ENCODE measurements around the gene YTHDF1.
A peak's percentile ranks its signal among the peaks of the same experiment; 100 is the strongest.

YTHDF1 gene

DNA sequence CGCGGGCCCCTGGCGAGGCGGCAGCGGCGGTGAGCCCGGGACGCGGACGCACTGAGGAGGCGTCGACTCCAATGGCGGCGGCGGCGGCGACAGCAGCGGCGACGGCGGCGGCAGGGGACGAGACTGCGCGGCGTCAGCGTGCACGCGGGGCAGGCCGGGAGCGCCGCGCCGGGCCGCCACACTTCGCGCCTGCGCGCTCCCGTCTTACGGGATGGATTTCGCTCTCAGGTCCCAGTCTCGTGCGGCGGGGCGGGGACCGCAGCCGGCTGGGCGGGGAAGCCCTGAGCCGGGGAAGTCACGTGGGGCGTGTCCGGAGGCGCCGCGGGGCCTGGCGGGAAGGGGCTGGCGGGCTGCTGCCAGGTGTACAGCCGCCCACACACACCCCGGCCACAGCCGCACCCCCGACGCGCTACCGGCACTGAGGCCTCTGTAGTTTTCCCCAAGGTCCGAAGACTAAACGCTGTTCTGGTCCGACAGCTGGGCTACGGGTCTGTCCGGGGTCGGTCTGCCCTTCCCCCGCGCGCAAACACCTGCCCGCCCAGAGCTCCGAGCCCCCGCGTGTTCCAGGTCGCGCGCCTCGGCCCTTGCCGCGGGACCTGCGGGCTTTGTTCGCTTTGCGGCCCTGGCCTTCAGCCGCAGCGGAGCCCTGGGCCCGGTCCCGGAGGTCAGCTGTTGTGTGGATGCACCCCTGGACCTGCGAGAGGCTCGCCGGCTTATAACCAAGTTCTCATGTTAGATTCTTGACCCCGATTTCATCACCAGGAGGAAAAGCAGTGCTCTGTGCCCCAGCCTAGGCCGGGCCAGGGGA lies at the start of gene YTHDF1:
TSS of gene YTHDF1 (minus strand) at position 91 of the 808 bp plus-strand sequence. CDS start 239 bp downstream, outside the sequence.
- peak; percentile 95 to 97 for DNase-seq

DNA sequence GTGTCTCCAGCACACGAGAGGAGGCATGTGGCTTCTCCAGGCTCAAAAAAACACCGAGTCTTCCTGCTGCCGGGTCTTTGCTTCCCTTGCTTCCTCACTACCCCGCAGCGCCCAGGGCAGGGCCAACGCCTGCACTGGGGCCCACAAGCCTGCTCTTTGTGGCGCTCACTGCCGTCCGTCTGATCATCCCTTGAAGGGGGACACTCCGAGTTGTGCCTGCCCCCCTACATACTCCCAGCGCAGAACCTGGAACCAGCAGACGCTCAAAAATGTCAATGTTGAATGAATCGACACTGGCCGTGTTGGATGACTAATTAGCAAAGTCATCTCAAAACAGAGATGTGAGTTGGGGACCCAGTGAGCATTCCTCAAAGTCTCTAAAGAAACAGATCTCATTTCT lies 48.6 kb upstream of the YTHDF1 start:
- DNase-seq, result no peak

DNA sequence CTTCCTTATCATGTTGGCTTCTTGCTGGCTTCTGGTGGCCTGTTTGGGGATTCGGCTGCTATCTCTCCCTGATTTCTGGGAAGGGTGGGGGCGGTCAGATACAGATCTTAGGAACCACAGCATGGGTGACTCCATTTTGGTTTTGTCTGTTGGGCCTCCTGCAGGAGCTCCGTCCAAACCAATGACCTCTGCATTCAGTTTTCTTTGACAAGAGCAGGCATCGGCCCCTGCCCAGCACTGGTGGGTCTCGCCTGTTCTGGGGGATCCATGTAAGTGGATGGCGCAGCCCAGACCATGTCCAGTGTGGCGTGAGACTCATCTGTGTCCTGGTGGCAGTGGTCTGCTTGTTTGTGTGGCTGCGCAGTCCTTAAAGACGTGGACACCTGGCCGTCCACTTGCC lies 48.1 kb upstream of the YTHDF1 start:
- no peak for DNase-seq

DNA sequence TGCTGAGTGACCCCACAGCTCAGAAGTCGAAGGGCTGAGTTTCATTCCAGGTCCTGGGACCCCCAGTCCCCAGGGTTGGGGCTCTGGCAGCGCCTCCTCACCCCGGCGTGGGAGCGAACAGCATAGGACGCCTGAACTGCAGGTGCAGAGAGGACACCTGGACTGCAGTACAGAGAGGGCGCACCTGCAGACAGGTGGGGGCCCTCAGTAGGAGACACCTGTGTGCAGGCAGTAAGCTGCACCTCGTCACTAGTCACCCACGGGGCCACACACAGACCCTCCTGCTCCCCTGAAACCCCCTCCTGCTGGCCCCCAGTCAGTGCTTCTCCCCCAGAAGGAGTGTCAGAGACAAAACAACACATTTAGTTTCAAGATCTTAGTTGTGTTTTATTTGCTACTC lies 46.9 kb upstream of the YTHDF1 start:
- DNase-seq, result no peak

DNA sequence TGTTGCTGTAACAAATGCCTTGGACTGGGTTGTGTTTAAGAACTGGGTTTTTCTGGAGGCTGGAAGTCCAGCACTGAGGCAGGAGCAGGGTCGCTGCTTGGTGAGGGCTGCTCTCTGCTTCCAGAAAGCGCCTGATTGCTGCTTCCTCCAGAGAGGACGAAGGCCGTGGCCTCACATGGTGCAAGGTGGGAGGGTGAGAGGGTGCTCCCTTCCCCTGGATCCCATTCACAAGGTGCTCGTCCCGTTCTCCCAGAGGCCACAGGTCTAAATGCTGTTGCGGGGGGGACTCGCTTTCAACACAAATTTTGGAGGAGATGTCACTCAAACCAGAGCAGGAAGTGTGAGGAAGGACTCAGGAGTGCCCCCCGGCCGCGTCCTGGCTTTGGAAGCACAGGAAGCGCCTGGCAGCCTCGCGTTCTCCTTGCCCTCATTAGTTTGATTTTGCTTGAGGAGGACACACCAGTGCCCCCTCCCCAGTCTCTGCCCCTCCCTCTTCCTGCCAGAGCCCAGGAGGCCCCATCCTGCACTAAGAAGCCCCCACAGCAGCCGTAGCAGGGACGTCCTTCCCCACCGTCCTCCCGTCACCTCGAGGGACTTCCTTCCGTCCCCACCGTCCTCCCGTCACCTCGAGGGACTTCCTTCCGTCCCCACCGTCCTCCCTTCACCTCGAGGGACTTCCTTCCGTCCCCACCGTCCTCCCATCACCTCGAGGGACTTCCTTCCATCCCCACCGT lies 46.0 kb upstream of the YTHDF1 start:
- no peak for DNase-seq

DNA sequence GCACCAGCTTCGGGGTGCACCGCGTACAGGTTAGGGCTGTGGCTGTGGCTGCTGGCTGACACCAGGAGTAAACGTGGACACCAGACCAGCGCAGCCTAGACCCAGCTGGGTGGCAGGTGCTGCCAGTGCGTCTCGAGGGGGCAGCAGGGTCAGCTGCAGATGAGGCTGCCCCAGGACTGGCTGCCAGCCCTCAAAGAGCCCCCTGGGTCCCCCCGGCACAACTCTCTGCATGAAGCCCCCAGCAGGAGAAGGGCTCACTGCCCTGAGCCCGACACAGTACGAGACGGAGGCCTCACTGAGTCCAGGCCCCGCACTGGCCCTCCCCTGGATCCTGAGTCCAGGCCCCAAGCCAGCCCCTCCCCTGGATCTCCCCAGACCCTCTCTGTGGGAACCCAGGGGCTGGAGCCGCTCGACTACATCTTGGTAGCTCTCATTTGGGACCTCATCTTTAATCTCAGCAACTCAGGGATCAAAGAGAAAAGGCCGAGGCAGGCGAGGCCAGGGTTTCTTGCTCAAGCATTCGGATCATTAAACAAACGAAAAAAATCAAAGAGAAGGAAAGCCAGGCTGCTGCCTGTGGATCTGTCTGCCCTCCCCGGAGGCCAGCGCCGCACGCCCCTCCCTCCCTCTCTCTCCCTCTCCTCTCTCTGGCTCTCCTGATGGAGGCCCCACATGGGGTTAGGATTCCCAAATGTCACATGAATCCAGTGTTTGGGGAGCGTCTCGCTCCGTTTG lies 45.3 kb upstream of the YTHDF1 start:
- DNase-seq, result no peak

DNA sequence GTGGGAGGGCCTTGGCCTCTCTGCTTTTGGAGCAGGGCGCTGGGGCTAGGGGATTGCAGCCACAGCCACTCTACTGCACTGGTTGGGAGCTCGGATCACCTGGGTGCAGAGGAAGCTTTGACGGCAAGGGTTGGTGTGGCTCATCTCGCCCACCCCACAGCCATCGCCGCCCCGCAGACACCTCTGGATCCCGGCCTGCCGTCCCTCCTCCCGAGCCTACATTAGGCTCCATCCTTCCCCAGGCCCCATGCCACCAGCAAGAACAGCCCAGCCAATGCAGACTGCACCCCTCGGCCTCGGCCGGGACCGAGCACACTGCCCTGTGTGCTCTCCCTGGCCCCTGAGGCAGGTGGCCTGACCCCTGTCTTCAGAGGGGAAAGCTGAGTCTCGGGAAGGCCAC lies 44.6 kb upstream of the YTHDF1 start:
- no peak for DNase-seq

DNA sequence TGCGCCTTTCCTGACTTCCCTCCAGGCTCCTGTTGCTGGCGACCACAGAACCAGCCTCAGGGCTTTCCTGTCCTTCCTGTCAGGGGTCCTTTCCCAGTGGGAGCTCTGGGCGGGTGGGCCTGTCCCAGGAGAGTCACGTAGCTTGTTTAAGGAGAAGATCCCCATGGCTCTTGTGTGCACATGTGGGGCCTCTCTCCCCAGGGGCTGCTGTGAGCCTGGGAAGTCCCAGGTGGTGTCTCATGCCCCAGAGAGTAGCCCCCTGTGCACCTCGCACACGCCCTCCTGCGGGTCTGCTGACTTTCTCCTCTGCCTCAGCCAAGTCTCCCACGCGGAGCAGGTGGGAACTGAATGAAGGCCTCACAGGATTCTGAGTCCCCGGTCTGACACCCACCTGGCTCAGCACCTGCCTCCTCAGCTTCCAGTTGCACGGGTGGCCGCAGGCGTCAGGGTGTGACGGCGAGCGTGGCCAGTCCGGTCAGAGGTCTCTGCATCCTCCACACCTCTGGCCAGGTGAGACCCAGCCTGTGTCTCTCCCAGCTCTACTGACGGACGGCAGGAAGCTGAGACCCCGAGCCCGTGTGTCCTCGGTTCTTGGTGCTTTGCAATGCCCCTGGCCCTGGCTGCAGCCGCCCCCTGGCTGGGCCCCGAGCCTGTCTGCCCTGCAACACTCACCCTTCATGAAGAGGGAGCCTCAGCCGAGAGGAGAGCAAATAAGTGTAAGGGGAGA lies 44.0 kb upstream of the YTHDF1 start:
- no peak for DNase-seq

DNA sequence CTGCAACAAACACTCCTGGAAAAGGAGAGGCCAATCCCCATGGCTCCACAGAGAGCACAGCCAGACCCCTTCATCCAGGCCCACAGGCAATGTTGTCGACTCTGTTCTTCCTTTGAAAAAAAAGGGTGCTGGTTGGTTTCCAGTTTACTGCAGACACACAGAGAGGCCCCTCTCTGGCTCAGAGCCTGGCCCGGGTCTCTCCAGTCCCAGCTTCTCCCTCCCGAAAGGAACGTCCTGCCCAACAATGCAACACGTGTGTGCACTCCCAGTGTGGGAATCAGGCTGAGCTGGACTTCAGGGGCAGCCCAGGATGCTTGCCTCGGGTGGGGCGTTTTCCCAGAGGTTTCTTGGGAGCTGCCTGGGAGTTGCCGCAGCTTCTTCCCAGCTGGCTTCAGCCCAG lies 42.9 kb upstream of the YTHDF1 start:
- DNase-seq, result no peak

DNA sequence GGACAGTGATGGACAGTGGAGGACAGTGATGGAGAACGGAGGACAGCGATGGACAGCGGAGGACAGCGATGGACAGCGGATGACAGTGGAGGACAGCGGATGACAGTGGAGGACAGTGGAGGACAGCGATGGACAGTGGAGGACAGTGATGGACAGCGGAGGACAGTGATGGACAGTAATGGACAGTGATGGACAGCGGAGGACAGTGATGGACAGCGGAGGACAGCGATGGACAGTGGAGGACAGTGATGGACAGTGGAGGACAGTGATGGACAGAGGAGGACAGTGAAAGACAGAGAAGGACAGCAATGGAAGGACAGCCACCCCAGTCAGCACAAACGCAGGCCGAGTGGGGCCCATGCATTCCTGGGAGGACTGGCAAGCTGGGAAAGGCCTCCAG lies 41.7 kb upstream of the YTHDF1 start:
- no peak for DNase-seq

DNA sequence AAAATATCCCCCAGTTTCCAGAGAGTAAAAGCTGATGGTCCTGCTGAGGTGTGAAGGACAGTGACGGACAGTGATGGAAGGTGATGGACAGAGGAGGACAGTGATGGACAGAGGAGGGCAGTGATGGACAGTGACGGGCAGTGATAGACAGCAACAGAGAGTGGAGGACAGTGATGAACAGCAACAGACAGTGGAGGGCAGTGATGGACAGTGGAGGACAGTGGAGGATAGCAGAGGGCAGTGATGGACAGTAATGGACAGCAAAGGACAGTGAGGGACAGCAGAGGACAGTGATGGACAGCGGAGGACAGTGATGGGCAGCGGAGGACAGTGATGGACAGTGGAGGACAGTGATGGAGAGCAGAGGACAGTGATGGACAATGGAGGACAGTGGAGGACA lies 41.0 kb upstream of the YTHDF1 start:
- DNase-seq, result no peak

DNA sequence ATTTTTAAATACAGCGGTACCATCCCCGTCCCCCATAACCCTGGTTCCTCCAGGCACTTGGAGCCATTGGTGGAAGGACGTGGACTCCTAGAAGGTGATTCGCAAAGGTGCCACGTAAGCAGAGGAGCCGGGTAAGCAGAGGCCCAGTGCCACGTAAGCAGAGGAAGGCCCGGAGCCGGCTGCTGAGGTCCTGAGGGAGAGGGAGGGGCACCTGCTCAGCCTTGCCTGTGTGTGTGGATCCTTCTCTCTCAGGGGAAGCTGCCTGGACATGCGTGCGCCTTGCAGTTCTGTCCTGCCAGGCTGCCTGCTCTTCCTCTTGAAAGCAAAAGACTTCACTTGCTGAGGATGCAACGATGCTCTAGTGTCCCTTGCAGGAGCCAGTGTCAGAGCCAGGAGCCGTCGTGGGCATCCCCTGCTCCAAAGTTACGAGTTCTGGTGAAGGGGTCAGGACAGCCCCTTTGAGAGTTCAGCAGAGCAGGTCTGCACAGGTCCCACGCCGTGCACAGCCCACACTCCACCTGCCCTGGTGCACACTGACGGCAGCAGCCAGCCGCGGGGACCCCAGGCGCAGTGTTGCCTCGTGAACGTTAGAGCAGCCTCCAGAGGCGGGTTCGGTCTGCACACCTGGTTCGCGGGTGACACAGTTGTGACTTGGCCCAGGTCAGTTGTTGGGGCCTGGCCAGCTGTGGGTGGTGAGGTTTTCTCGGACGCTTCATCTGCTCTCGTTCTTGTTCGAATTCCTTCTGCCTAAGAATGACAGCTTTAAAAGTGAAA lies 40.2 kb upstream of the YTHDF1 start:
- no peak for DNase-seq

DNA sequence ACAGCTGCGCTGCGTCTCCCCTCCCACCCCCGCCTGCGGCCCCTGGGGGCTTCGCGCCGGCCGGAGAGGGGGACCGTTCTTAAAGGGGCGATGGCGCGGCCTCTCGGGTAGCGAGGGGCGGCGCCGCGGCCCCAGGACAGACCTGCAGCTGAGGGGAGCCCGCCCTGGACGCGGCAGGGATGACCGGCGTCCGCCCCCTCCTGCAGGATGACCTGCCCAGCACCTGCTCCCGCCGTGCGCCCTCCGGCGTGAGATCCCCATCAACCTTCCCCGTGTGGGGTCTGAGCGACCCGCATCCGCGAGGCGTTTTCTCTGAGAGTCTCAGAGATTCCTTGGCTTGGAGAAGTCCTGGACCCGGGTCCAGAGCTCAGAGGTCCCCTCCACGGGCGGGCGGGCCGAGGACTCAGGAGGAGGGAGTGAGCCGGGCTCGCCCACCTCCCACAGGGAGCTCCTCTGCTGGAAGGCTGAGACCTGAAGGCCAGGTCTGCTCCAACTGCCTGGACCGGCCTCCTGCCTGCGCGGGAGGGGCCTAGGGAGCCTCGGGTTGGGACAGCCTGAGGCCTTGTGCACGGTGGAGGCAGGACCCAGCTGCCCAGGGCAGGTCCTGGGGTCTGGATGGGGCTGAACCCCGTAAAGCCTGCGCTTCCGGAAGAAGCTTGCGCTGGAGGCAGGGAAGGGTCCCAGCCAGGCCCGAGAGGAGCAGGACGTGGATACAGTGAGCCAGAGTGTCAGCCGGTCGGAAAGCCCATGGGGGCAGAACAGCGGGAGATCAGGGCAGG lies 38.9 kb upstream of the YTHDF1 start:
- no peak for DNase-seq

DNA sequence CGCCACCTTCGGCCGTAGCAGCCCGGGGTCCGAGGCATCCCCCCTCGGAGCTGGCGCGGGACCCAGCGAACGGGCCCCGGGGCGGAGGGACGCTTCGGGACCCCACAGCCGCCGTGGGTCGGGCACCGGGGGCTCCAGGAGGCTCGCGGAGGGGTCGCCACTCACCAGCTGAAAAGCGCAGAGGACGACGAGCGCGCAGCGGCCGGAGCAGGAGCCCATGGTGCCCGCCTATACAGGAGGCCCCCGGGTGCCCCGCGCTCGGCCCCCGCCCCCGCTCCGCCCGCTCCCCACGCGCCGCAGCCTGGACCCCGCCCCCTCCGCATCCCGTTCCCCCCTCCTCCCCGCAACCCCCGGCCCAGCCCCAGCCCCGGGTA lies 38.3 kb upstream of the YTHDF1 start, which contains the start of gene NKAIN4:
TSS of gene NKAIN4 (minus strand) at position 232 of the 374 bp plus-strand sequence. CDS start at position 219, 13 bp downstream.
- DNase-seq, result no peak

DNA sequence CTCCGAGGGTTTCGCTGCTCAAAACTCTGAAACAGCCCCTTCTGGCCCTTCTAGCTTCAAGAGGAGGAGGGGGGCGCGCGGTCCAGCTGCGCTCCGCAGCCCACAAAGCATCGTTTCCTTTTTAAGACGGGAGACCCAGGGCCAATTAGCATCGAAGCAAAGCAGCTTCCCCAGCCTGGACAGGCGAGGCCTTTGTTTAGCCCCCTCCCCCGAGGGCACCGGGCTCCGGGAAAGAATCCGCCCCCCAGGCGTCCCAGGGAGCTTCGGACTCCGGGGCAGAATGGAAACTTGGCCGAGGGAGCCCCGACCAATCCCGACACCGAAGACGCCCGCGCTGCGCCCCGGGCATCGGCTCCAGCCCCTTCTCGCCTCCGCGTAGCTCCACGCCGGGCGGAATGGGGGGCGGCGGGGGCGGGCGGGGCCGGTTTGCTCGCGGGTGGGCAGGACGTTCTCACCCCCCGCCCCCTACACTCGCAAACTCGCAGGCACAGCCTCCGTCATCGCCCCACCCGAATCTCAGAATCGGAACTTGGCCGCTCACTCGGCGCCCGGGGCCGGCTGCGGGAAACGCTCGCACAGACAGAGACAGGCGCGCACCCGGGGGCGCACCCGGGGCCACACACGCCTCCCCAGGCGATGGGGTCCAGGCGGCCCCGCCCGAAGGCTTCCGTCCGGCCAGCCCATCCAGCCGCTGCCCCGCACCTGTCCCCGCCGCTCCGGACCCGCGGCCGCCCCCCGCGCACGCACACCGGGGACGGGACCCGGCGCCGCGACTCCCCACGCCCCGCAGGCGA lies 37.7 kb upstream of the YTHDF1 start:
- peak in 1 of 2 donors; percentile 25 for DNase-seq

DNA sequence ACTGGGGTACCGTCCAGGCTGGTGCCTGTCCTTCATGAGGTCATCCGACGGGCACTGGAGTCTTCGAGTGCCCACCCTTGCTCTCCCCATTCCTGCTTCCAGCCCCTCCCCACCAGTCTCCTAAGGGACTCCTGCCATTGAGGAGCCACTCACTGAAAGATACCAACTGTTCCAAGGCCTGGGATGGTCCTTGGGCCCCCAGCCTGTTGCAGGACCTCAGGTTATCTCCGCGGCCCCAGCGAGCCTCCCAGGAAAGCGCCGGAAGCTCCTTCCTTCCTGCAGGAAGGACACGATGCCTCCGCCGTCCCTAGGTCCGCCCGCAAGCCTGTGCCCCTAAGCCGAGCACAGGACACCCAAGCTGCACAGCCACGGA lies 37.1 kb upstream of the YTHDF1 start:
- no peak for DNase-seq

DNA sequence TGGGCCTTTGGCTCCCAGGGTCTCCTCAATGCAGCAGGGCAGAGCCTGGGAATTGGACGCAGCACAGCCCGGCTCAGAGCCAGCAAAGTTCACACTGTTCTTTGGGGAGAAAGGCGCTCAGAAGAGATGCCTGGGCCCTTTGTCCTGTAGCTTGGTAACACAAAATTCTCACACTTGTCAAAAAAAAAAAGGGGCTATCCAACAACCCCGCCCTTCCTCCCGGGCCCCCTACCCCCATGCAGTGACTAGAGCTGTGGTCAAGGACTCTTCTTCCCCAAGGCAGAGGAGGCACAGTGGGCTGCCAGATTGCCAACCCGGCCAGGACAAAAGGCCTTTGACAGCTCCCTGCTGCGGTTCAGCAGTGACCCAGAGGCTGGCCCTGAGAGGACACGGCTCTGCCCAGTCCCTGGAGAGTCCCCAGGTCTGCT lies 36.4 kb upstream of the YTHDF1 start:
- DNase-seq, result no peak

DNA sequence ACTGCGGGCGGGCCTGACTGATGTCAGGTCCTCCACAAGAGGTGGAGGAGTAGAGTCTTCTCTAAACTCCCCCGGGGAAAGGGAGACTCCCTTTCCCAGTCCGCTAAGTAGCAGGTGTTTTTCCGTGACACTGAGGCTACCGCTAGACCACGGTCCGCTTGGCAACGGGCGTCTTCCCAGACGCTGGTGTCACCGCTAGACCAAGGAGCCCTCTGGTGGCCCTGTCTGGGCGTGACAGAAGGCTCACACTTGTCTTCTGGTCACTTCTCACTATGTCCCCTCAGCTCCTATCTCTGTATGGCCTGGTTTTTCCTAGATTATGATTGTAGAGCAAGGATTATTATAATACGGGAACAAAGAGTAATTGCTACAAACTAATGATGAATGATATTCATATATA lies 35.4 kb upstream of the YTHDF1 start:
- DNase-seq, result peak in 1 of 2 donors; percentile 32

DNA sequence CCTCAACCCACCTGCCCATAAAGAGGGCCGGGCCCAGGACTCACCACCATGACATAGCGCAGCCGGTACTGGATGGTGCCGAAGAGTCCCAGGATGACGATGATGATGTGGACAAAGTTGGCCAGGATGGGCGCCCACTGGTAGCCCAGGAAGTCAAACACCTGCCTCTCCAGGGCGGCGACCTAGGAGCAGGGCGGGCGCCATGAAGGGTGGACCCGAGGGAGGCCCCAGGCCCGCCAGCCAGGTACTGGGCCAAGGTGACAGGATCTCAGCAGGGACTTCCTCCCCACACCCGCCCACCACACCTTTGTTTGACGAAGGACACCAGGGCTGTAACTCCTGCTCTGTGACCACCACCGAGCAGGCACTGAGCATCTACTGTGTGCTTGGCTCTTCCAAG lies 34.0 kb upstream of the YTHDF1 start:
- no peak for DNase-seq

DNA sequence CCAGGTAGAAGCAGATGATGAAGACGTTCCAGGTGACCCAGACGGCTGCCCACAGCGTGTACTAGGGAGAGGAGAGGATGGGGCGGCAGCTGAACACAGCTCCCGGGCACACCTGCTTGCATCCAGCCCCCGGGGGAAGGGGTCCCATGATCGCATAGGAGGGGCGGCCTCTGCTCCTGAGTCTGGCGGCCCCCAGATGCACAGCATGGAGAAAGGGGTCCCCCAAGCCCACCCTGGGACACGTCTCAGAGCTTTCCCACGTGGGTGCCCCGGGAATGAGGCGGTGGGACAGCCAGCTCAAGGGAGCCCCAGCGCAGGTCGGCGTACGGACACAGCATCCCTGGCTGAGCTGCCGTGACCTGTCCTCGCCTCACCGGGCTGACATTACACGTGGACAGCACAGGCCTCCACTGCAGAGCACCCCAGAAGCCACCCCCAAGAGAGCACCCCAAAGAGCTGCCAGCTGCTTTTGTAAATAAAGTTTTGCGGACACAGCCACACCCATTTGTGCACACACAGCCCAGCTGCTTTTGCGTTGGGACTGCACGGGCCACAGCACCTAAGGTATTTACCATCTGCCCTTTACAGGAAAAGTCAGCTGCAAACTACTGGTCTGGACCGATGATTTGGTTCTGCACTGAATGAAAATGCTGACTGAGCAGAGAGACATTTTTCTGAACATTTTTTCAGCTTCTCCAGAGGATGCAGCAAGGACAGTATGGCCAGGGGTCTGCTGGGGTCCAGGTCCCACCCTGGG lies 33.1 kb upstream of the YTHDF1 start:
- no peak for DNase-seq

All from stimulated activated CD4-positive, alpha-beta T cell treated with anti-CD3 and anti-CD28 coated beads, Interleukin-2, amount 100 ng/mL, for 24 hours (primary cell).